Activated T-helper 1 cell treated with Interleukin-2 at 50 U/mL for 16 hours (primary cell): ENCODE results near the gene SPEF2.

Source experiments
- DNase-seq: peaks from one replicate; pipeline ENCODE4 v3.0.0-alpha.2; 2020; ENCODE audit warnings: low read depth

The SPEF2 gene

GRCh38 chr5:35617435-35618303 lies at the start of gene SPEF2:
SPEF2 (plus strand) TSS chr5:35617863; CDS start chr5:35617998, 135 bp downstream.
- DNase-seq, result peak; percentile 58

- no peak for DNase-seq
Observed at GRCh38 chr5:35575578-35575977, 42.1 kb upstream of the SPEF2 start.

- no peak for DNase-seq
Observed at GRCh38 chr5:35587419-35587818, 30.2 kb upstream of the SPEF2 start.

GRCh38 chr5:35593338-35593737 lies 24.3 kb upstream of the SPEF2 start:
- no peak for DNase-seq

- DNase-seq, result no peak
Observed at GRCh38 chr5:35598707-35599370, 18.8 kb upstream of the SPEF2 start.

GRCh38 chr5:35600591-35600990 lies 17.1 kb upstream of the SPEF2 start:
- no peak for DNase-seq

GRCh38 chr5:35608881-35609779 lies 8.5 kb upstream of the SPEF2 start:
- no peak for DNase-seq

GRCh38 chr5:35617060-35617434 lies 616 bp upstream of the SPEF2 start:
- no peak for DNase-seq

- no peak for DNase-seq
Observed at GRCh38 chr5:35618304-35618636, 607 bp downstream of the SPEF2 start.

- DNase-seq, result no peak
Observed at GRCh38 chr5:35618781-35619180, 1.1 kb downstream of the SPEF2 start.

- DNase-seq, result no peak
Observed at GRCh38 chr5:35622974-35623373, 5.3 kb downstream of the SPEF2 start.

GRCh38 chr5:35623991-35624390 lies 6.3 kb downstream of the SPEF2 start:
- no peak for DNase-seq

GRCh38 chr5:35626108-35626507 lies 8.4 kb downstream of the SPEF2 start:
- no peak for DNase-seq

GRCh38 chr5:35626553-35626952 lies 8.9 kb downstream of the SPEF2 start:
- no peak for DNase-seq

GRCh38 chr5:35634326-35634725 lies 16.7 kb downstream of the SPEF2 start:
- DNase-seq, result no peak

- DNase-seq, result no peak
Observed at GRCh38 chr5:35640623-35641022, 23.0 kb downstream of the SPEF2 start.

GRCh38 chr5:35644543-35644942 lies 26.9 kb downstream of the SPEF2 start:
- DNase-seq, result no peak

- no peak for DNase-seq
Observed at GRCh38 chr5:35647128-35647527, 29.5 kb downstream of the SPEF2 start.

- DNase-seq, result no peak
Observed at GRCh38 chr5:35647712-35648111, 30.0 kb downstream of the SPEF2 start.

GRCh38 chr5:35651002-35651756 lies 33.5 kb downstream of the SPEF2 start:
- DNase-seq, result peak; percentile 38

- no peak for DNase-seq
Observed at GRCh38 chr5:35656721-35657120, 39.1 kb downstream of the SPEF2 start.

- no peak for DNase-seq
Observed at GRCh38 chr5:35657877-35658276, 40.2 kb downstream of the SPEF2 start.
